Mucosa of rectum (tissue), 2 donors: Measurements from ENCODE around the gene TSKU.
A peak's percentile ranks its signal among the peaks of the same experiment; 100 is the strongest.

Experiments
- H3K27ac ChIP-seq, 2 donors: one replicate each; pipeline ENCODE4 v1.7.0; 2013; ENCODE audit warnings: inconsistent platforms in 2 of 2, low read depth in 2 of 2, low read length in 2 of 2
- H3K27me3 ChIP-seq, 2 donors: one replicate each; pipeline ENCODE4 v1.7.0; 2013; ENCODE audit warnings: low read length in 2 of 2; ENCODE audit not compliant: control insufficient read depth in 2 of 2, insufficient read depth in 2 of 2
- H3K36me3 ChIP-seq, 2 donors: one replicate each; pipeline ENCODE4 v1.7.0; 2013; ENCODE audit warnings: low read length in 2 of 2; ENCODE audit not compliant: control insufficient read depth in 2 of 2, insufficient read depth in 2 of 2
- H3K4me1 ChIP-seq, 2 donors: one replicate each; pipeline ENCODE4 v1.7.0; 2013; ENCODE audit warnings: low read length in 2 of 2, mild to moderate bottlenecking in 1 of 2; ENCODE audit not compliant: control insufficient read depth in 2 of 2, insufficient read depth in 2 of 2
- H3K4me3 ChIP-seq, 2 donors: one replicate each; pipeline ENCODE4 v1.7.0; 2013; ENCODE audit warnings: low read length in 2 of 2
- H3K9ac ChIP-seq, 2 donors: one replicate each; pipeline ENCODE4 v1.7.0; 2013; ENCODE audit warnings: low read length in 2 of 2, low read depth in 1 of 2, mild to moderate bottlenecking in 1 of 2
- H3K9me3 ChIP-seq, 2 donors: one replicate each; pipeline ENCODE4 v1.7.0; 2013; ENCODE audit warnings: low read length in 2 of 2; ENCODE audit not compliant: control insufficient read depth in 2 of 2
- donor health status: healthy.
- donor health status: Normal muscosa, but diverticular disease.

TSKU gene

DNA sequence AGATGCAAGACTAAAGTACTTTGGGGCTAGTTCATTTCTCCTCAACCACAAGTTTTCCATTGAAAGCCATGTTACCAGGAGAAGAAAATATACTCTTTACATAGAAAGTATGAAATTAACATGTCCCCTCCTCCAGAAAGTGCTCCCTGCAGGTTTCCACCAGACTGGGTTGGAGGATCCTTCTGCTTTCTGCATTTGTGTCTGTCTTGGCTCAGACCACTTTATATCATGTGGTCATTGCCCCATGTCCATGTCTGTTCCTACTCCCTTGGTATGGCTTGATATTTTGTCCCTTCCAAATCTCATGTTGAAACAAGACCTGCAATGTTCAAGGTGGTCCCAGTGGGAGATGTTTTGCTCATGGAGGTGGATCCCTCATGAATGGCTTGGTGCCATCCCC, 49.2 kb downstream of the TSKU start:
- Histone ChIP-seq H3K4me3 (no peak overlapping the region), H3K9ac (no peak overlapping the region), H3K27me3 (no peaks in the 10 kb centered on the region), H3K4me1 (peaks cover 13 to 23% of the 10 kb centered on the region in 2 donors), H3K9me3 (no peaks in the 10 kb centered on the region), H3K27ac (no peak overlapping the region), H3K36me3 (no peaks in the 10 kb centered on the region)

DNA sequence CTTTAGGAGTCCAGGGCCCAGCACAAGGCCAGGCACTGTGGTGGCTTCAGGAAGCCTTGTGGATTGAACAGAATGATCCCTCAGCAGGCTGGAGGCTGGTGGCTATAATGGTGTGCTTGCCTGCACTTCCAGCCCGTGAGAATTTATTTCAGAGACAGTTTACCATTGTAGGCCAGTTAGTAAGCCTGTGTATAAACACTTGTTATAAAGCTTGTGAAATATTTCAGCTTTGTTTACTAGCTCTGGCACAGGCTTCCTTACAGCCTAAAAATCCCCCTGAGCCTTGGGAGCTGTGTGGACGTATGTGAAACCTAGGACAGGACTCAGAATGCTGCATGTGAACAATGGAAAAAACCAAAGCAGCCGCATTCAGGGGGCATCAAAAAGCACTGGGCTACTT, 51.0 kb downstream of the TSKU start:
- Histone ChIP-seq H3K27ac (no peak overlapping the region), H3K36me3 (no peaks in the 10 kb centered on the region), H3K4me3 (no peak overlapping the region), H3K9ac (no peak overlapping the region), H3K4me1 (peaks cover 18 to 40% of the 10 kb centered on the region in 2 donors), H3K9me3 (no peaks in the 10 kb centered on the region), H3K27me3 (no peaks in the 10 kb centered on the region)

DNA sequence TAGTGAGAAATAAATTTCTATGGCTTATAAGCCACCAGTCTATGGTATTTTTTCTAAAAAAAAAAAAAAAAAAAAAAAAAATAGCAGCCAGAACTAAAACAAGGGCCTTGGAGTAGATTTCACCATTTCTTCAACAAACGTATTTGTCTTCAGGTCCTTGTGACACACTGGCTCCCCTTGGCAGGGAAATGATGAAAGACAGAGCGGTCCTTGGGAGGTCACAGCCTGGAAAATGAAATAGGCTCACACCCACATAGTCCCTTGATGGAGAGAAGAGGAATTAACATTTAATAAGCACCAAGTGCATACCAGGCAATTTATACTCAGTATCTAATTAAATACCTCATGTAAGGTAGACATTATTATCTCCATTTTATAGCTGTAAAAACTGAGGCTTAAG, 51.9 kb downstream of the TSKU start:
- peaks cover 18 to 47% of the 10 kb centered on the region in 2 donors for H3K4me1 ChIP-seq
- H3K27me3 ChIP-seq, result no peaks in the 10 kb centered on the region
- H3K9ac ChIP-seq, result no peak overlapping the region
- no peaks in the 10 kb centered on the region for H3K36me3 ChIP-seq
- no peak overlapping the region for H3K4me3 ChIP-seq
- no peak overlapping the region for H3K27ac ChIP-seq
- H3K9me3 ChIP-seq, result no peaks in the 10 kb centered on the region

DNA sequence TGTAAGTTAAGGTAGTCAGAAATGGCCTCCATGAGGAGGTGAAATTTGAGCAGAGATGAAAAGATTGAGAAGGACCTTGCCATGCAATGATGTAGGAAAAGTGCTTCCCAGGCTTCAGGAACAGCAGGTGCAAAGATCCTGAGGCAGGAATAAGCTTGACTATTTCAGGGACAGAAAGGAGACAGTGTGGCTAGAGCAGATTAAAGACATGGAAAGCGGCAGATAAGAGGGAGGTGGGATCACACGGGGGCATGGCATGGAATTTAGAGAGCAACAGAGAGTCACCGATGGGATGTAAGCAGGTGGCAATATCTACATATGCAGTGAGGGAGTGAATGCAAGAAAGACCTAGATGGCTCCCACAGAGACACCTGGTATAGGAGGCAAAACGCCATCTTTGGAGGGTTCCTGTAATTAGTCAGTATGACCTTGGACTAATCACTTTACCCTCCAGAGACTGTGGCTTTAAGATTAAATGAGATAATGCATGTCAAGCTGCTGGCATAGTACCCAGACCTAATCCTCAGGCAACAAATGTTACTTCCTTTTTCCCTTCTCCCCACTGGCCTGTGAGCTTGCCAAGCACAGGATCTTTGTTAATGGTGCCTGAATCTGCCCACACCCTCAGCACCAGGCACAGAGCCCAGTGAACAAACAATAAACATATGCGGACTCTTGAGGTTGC, 52.9 kb downstream of the TSKU start:
- Histone ChIP-seq H3K27ac (peak overlapping the region; percentile 41 to 54), H3K36me3 (no peaks in the 10 kb centered on the region), H3K9ac (no peak overlapping the region), H3K27me3 (no peaks in the 10 kb centered on the region), H3K4me3 (no peak overlapping the region), H3K9me3 (no peaks in the 10 kb centered on the region), H3K4me1 (peaks cover 15 to 43% of the 10 kb centered on the region in 2 donors)

DNA sequence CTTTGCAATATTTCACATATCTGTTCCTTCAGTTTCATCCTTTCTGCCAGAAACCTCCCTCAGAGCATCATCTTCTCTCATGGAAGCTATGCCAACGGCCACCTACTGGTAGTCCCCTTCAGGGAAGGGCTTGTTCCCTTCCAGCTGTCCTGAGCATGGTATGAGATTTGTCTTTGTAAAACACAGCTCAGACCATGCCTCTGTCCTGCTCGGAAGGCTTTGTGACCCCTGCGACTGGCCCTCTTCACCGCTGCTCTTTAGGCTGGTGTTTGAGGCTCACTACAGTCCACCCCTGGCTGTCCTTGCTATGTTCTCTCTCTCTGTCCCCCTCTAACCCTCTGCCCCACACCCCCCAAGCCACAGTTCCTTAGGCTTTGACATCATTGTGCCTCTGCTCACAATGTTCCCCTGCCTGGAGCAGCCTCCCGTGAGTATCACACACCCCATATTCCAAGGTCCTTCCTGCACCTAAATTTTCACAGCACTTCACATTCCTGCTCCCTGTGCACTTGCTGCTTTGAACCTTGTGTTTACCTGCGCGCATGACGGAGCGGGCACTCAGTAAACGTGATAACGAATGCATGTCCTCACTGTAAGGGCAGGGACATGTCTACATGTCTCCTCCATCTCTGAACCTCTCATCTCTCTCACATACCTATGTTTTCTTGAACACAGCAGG, 53.6 kb downstream of the TSKU start:
- Histone ChIP-seq H3K27me3 (no peaks in the 10 kb centered on the region), H3K9ac (peak overlapping the region in 1 of 2 donors; percentile 22), H3K9me3 (no peaks in the 10 kb centered on the region), H3K4me3 (no peak overlapping the region), H3K36me3 (no peaks in the 10 kb centered on the region), H3K27ac (peak overlapping the region; percentile 41 to 54), H3K4me1 (peaks cover 15 to 41% of the 10 kb centered on the region in 2 donors)

DNA sequence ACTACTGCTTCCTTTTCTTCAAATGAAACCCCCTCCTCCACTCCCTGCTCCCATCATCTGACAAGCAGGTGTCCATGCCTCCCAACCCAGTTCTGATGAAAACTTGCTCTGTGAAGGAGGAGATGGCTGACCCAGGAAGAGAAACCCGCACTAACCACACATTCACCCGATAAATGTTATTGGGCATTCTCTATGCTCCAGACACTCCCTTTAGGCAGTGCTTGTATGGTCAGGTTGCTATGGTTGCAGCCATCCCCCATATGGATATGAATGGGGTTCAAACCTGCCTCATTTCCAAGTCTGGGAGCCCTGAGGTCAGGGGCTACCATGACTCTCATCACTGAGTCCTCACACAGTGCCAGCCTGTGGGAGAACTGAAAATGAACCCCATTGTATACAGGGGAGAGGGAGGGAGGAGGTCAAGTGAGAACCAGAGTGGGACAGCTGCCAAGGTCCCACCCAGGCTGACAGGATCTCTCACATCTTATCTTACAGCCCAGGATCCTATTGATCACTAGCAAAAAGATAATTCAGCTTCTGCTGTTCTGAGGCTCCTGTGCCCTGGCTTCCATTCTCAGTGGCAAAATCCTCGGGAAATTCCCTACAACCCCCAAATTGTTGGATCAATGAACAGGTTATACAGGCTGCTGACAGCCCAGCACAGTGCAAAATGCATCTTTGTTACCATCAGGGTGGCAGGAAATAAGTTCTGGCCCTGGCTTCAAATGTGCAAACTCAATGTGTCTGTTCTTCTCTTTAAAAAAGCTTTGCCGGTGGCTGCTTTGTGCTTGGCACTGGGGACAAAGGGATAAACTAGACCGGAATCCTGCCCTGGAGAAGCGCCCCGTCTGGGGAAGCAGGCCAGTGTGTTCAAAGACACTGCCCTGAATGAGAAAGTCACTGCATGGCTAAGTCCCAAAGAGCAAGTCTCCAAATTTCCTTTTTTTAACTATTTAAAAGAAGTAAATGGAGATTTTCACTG, 54.8 kb downstream of the TSKU start:
- no peak overlapping the region for H3K4me3 ChIP-seq

DNA sequence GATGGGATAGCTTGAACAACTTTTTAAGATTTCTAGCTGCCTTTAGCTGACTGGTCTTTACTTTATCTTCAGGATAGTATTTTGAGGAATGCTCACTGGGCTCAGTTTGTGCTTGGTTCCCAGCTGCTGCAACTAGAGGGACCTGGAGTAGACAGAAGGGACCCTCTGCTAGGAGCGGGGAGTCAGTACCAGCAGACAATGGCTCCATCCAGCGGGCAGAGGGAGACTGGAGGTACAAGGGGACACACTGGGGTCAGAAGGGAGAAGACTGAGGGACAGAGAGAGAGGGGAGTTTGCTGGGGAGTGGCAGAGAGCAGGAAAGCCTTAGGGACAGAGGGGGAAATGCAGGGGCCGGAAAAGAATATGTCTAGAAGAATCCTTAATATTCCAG, 55.5 kb downstream of the TSKU start:
- Histone ChIP-seq H3K36me3 (no peaks in the 10 kb centered on the region), H3K4me1 (peaks cover 15 to 41% of the 10 kb centered on the region in 2 donors), H3K9me3 (no peaks in the 10 kb centered on the region), H3K27me3 (no peaks in the 10 kb centered on the region), H3K27ac (no peak overlapping the region), H3K4me3 (no peak overlapping the region), H3K9ac (no peak overlapping the region)

More for the DNA sequence above, 54.8 kb downstream of the TSKU start:
- no peak overlapping the region for H3K9ac ChIP-seq
- H3K4me1 ChIP-seq, result peaks cover 15 to 41% of the 10 kb centered on the region in 2 donors
- no peak overlapping the region for H3K27ac ChIP-seq
- H3K9me3 ChIP-seq, result no peaks in the 10 kb centered on the region
- no peaks in the 10 kb centered on the region for H3K27me3 ChIP-seq
- H3K36me3 ChIP-seq, result no peaks in the 10 kb centered on the region

DNA sequence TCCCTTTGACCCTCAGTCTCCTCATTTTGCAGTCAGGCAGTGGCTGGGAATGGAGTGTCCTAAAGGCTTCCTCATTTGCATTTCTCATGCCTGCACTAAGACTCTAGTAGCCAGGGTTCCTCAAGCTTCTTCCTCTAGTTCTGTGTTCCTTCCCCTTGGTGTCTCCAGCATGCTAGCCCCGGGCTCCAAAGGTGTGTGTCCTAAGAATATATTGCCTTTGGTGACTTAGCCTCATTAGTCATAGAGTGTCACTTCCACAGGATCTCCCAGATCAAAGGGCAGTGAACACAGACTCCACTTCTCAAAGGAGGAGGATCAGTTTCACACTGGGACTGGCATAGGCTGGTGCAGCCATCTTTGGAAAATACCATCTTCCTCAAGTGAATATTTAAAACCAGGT, 56.2 kb downstream of the TSKU start:
- H3K4me1 ChIP-seq, result peaks cover 13 to 42% of the 10 kb centered on the region in 2 donors
- no peaks in the 10 kb centered on the region for H3K9me3 ChIP-seq
- H3K36me3 ChIP-seq, result no peaks in the 10 kb centered on the region
- no peak overlapping the region for H3K9ac ChIP-seq
- H3K4me3 ChIP-seq, result no peak overlapping the region
- no peaks in the 10 kb centered on the region for H3K27me3 ChIP-seq
- peak overlapping the region; percentile 1 to 12 for H3K27ac ChIP-seq

DNA sequence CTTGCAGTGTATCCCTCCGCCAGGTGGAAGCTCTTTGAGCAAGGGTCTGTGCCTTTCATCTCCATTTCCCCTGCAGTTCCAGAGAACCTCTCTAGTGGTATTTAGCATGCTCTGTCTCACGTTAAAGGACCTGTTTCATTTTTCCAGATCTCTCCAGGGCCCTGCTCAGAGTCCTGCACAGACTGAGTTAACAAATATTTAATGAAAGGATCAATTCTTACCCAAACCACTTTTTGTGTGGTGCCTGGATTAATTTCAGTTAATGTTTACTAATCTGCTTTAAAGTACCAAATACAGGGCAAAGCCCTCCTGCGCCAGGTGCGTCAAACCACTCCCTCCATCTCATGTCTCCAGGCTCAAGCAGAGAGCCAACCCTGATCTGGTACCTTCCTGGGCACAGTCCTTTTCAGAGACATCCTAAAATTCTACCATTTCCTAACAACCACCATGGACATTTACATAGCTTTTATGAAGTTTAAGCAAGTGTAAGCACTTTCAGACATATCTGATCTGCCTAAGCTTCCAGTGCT, 58.8 kb downstream of the TSKU start:
- Histone ChIP-seq H3K27ac (no peak overlapping the region), H3K9ac (no peak overlapping the region), H3K9me3 (no peaks in the 10 kb centered on the region), H3K4me3 (no peak overlapping the region), H3K36me3 (no peaks in the 10 kb centered on the region), H3K27me3 (peaks cover 0 to 2% of the 10 kb centered on the region in 2 donors), H3K4me1 (peaks cover 7 to 35% of the 10 kb centered on the region in 2 donors)
